Measurements from ENCODE around the gene PTGS1.

Gene PTGS1

DNA sequence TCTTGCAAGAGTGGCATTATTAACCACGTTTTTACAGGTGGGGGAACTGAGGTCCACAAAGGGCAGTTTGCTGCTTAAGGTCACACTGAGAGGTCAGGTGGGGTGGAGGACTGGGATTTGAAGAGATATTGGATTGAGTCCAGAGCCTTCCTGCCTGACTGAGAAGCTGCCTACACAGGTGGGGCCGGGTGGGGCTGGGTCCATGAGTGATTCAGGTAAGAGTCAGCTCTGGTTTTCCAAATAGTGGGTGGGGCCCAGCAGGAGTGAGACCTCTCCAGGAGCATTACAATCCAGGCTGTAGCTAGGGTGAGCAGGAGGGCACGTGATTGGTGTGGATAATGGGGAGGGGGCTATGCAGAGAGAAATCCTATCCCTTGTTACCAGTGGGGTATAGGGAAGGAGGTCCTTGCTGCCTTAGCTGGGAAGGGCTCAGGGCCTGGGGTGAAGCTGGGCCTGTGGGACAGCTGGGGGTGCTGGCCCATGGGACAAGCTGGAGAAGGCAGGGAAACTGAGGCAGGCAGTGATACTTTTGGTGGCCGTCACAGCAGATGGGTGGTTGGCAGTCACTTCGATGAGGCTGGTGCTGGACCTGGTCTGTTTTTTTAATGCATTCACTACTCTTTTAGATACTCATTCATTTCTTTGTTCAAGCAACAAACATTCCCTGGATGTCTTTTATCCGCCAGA, 2.9 kb upstream of the PTGS1 start:
- H3K4me1 ChIP-seq (ENCODE audit: control insufficient read depth, insufficient read depth, low read length): peaks cover 6% of the 10 kb centered on the region
- peaks cover 7% of the 10 kb centered on the region for H3K27me3 ChIP-seq (ENCODE audit: control insufficient read depth, insufficient read depth, low read length)
- H3K9ac ChIP-seq (ENCODE audit: low read length): no peak overlapping the region
- no peaks in the 10 kb centered on the region for H3K36me3 ChIP-seq (ENCODE audit: control insufficient read depth, insufficient read depth, low read length)
- no peaks in the 10 kb centered on the region for H3K9me3 ChIP-seq (ENCODE audit: control insufficient read depth, low read length)
- no peak overlapping the region for H3K4me3 ChIP-seq (ENCODE audit: low read length)

DNA sequence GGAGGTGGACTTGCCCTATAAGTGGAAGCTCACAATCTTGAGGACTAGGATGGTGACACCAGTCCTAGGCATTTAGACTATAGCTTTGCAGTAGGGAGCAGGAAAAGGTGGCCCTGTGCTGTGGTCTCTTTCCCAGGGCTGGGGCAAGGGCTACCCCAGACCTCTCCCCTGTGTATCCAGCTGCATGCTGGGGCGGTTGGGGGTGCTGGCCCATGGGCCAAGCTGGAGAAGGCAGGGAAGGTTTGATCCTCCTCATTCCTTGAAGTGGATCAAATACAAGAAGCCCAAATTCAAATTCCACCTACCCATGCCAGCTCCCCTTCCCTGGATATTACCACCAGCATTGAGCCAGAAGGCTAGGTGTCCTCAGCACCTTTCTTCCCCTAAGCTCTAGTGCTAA, 2.2 kb upstream of the PTGS1 start:
- Histone ChIP-seq H3K9me3 (ENCODE audit: control insufficient read depth, low read length) (no peaks in the 10 kb centered on the region), H3K9ac (ENCODE audit: low read length) (no peak overlapping the region), H3K27me3 (ENCODE audit: control insufficient read depth, insufficient read depth, low read length) (peaks cover 7% of the 10 kb centered on the region), H3K4me3 (ENCODE audit: low read length) (no peak overlapping the region), H3K36me3 (ENCODE audit: control insufficient read depth, insufficient read depth, low read length) (no peaks in the 10 kb centered on the region), H3K4me1 (ENCODE audit: control insufficient read depth, insufficient read depth, low read length) (peaks cover 6% of the 10 kb centered on the region)

DNA sequence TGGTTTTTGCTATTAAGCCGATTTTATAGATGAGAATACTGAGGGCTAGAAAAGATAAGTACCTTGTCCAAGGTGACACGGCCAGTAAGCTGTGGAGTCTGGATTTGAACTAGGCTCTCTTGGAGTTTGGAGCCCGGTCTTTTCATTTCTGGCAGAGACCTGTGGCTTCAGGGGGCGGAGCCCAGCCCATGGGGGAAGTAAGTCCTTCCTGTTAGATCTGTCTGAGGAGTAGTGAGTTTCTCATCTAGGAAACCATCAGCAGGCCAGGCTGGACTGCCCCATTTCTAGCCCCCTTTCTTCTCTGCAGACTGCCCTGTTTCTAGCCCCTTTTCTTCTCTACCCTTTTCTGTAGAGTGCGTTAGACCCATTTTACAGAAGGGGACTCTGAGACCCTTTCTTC, 521 bp upstream of the PTGS1 start:
- H3K4me1 ChIP-seq (ENCODE audit: control insufficient read depth, insufficient read depth, low read length): peaks cover 16% of the 10 kb centered on the region
- no peaks in the 10 kb centered on the region for H3K36me3 ChIP-seq (ENCODE audit: control insufficient read depth, insufficient read depth, low read length)
- no peaks in the 10 kb centered on the region for H3K9me3 ChIP-seq (ENCODE audit: control insufficient read depth, low read length)
- peak overlapping the region; percentile 42 for H3K9ac ChIP-seq (ENCODE audit: low read length)
- H3K27me3 ChIP-seq (ENCODE audit: control insufficient read depth, insufficient read depth, low read length): peaks cover 7% of the 10 kb centered on the region
- no peak overlapping the region for H3K4me3 ChIP-seq (ENCODE audit: low read length)

DNA sequence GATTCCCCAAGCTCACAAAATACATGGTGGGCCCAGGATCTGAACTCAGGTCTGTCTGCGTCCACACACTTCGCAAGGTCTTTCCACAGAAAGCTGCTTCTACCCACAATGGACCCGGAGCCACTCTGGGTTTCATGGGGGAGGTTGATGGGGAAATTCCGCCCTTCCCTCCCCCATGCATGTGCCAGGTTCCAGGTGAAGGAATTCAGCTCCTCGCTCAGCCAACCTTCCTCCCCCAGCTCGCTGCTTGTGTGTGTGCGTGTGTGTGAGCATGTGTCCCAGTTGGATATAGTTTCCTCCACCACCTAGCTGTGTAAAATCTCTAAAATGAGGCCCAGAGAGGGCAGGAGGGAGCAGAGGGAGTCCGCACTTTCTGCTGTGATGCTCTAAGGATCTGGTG, 1.0 kb downstream of the PTGS1 start:
- Histone ChIP-seq H3K4me3 (ENCODE audit: low read length) (no peak overlapping the region), H3K4me1 (ENCODE audit: control insufficient read depth, insufficient read depth, low read length) (peaks cover 31% of the 10 kb centered on the region), H3K9me3 (ENCODE audit: control insufficient read depth, low read length) (no peaks in the 10 kb centered on the region), H3K36me3 (ENCODE audit: control insufficient read depth, insufficient read depth, low read length) (no peaks in the 10 kb centered on the region), H3K9ac (ENCODE audit: low read length) (no peak overlapping the region), H3K27me3 (ENCODE audit: control insufficient read depth, insufficient read depth, low read length) (peaks cover 7% of the 10 kb centered on the region)

DNA sequence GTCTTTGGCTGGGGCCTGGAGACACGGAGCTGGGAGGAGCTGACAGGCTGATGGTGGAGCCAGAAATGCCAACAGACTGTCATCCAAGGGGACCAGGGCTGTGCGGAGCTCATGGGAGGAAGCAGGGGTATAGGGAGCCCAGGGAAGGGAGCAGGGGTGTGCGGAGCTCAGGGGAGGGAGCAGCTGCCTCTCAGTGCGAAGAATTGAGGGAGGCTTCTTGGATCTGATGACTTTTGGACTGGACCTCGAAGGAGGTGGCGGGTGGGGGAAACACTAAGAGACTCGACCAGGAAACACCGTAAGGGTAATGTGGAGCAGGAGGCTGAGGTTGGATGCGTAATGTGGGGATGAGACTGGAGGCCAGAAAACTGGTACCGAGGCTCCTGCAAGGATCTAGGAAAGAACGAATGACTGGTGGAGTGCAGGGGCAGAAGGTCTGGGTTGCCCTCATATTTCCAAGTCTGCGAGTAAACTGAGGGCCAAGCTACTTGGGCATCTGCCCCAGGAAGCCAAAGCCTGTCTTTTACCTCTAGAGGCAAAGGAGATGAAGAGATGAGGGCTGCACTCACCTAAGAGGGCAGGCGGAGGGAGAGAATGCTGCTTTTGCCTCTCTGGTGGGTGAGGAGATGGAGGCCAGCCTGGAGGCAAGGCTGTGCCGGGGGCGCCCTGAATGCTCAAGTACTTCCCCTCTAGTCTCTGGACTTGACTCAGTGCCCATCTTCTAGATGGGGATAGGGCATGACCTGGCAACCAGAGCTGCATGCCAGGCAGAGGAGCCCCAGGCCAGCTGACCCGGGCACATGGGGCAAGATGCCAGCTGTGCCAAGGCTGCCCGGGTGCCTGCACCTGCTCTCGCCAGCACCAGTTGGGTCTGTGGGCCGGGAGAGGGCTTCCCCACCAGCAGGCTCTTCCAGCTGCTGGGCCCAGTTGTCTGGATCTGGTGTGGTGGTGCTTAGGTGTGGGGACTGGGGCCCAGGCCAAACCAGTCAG, 2.3 kb downstream of the PTGS1 start:
- H3K27me3 ChIP-seq (ENCODE audit: control insufficient read depth, insufficient read depth, low read length): peaks cover 7% of the 10 kb centered on the region
- no peak overlapping the region for H3K4me3 ChIP-seq (ENCODE audit: low read length)
- peaks cover 40% of the 10 kb centered on the region for H3K4me1 ChIP-seq (ENCODE audit: control insufficient read depth, insufficient read depth, low read length)

DNA sequence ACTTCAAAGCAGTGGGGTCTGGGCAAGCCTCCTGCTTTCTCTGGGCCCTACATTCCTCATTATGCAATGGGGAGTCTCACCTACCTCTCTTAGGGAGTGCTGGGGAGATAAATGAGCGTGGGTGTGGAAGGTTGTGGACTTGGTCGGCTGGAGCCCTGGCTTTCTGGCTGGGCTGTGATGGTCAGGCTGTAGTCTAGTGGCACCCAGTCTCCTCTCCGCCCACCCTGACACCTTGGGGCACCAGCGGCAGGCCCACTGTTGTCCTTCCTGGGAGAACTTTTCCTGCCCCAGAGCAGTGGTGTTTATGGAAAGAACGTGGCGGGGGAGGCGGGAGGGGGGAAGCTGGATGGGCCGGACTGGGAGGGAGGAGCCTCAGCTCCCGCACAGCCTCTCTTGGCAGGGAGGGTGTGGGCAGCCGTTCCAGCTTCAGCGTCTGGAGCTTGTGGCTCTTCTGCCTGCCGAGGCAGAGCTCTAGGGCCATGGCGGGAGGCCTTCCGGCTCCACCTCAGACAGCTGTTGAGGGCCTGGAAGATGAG, 4.1 kb downstream of the PTGS1 start:
- H3K27me3 ChIP-seq (ENCODE audit: control insufficient read depth, insufficient read depth, low read length): peaks cover 7% of the 10 kb centered on the region
- H3K9me3 ChIP-seq (ENCODE audit: control insufficient read depth, low read length): peaks cover 6% of the 10 kb centered on the region
- peaks cover 40% of the 10 kb centered on the region for H3K4me1 ChIP-seq (ENCODE audit: control insufficient read depth, insufficient read depth, low read length)
- peak overlapping the region; percentile 38 for H3K9ac ChIP-seq (ENCODE audit: low read length)
- H3K4me3 ChIP-seq (ENCODE audit: low read length): no peak overlapping the region
- H3K36me3 ChIP-seq (ENCODE audit: control insufficient read depth, insufficient read depth, low read length): no peaks in the 10 kb centered on the region

More for the DNA sequence above, 2.3 kb downstream of the PTGS1 start:
- Histone ChIP-seq H3K9ac (ENCODE audit: low read length) (no peak overlapping the region), H3K9me3 (ENCODE audit: control insufficient read depth, low read length) (no peaks in the 10 kb centered on the region), H3K36me3 (ENCODE audit: control insufficient read depth, insufficient read depth, low read length) (no peaks in the 10 kb centered on the region)

DNA sequence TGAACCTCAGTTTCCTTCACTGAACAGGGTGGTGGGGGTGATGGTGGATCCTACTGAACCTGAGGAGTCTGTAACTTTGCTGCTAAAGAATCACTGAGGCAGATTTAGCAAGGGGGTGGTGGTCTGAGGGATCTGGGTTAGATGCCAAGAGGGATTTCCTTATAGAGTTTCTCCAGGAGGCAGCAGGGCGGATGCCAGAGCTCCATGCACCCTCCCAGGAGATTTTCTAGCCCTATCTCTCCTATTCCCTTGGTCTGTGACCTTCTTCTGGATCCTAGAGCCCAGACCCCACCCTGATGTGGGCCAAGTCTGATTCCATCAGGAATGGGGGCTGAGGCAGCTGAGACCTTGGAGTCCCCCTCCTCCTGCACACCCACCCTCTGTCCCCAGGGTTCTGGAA, 6.0 kb downstream of the PTGS1 start:
- H3K27me3 ChIP-seq (ENCODE audit: control insufficient read depth, insufficient read depth, low read length): no peaks in the 10 kb centered on the region
- H3K4me1 ChIP-seq (ENCODE audit: control insufficient read depth, insufficient read depth, low read length): peaks cover 34% of the 10 kb centered on the region
- no peak overlapping the region for H3K4me3 ChIP-seq (ENCODE audit: low read length)
- H3K9ac ChIP-seq (ENCODE audit: low read length): no peak overlapping the region
- H3K36me3 ChIP-seq (ENCODE audit: control insufficient read depth, insufficient read depth, low read length): no peaks in the 10 kb centered on the region
- peaks cover 6% of the 10 kb centered on the region for H3K9me3 ChIP-seq (ENCODE audit: control insufficient read depth, low read length)

DNA sequence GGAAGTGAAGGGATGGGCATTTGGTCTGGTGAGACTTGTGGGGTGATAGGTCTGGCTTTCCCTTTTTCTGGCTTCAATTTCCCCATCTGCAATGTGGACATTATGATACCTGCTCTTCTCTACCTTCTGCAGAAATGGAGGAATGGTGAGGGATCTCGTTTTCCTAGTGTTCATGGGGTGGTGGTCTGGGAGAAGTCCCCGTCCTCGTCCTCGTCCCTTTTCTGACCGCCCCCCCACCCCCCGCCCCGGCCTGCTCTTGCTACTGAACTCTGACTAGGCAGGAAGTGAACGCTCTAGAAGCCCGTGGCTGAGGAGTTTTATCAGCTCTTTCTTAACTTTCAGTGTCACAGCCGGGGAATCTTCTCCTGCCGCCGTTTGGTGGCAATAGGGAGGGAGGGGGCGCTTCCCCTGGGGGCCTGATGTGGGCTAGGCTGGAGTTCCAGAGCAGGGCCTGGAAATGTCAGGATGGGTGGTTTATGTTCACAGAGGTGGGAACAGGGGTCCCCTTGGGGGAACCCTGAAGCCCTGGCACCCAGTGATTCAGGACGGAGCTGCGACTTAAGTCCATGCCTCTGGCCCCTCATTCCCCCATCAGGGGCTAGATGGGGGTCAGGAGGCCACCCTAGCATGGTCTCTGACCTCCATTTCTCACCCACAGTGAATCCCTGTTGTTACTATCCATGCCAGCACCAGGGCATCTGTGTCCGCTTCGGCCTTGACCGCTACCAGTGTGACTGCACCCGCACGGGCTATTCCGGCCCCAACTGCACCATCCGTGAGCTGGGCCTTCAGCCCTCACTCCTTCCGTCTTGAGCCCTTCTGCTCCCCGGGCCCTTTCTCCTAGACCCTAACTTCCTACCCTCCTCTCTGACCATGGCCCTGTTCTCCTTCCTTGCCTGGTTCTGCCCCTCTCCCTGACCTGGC, 6.7 kb downstream of the PTGS1 start:
- Histone ChIP-seq H3K9ac (ENCODE audit: low read length) (no peak overlapping the region), H3K4me1 (ENCODE audit: control insufficient read depth, insufficient read depth, low read length) (peaks cover 34% of the 10 kb centered on the region), H3K4me3 (ENCODE audit: low read length) (no peak overlapping the region), H3K36me3 (ENCODE audit: control insufficient read depth, insufficient read depth, low read length) (no peaks in the 10 kb centered on the region), H3K9me3 (ENCODE audit: control insufficient read depth, low read length) (peaks cover 6% of the 10 kb centered on the region), H3K27me3 (ENCODE audit: control insufficient read depth, insufficient read depth, low read length) (no peaks in the 10 kb centered on the region)

DNA sequence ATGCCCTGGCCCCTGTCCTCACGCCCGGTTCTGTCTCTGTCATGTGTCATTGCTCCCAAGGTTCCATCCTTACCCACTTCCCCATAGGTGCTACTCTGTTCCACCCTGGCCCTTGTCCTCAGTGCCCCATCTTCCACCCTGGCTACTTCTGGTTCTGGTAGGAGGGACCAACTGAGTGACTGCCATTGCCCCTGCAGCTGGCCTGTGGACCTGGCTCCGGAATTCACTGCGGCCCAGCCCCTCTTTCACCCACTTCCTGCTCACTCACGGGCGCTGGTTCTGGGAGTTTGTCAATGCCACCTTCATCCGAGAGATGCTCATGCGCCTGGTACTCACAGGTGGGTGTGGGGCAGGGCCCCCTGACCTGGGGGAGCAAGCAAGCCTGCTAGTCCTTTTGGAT, 7.4 kb downstream of the PTGS1 start:
- Histone ChIP-seq H3K36me3 (ENCODE audit: control insufficient read depth, insufficient read depth, low read length) (no peaks in the 10 kb centered on the region), H3K4me1 (ENCODE audit: control insufficient read depth, insufficient read depth, low read length) (peaks cover 34% of the 10 kb centered on the region), H3K9me3 (ENCODE audit: control insufficient read depth, low read length) (peaks cover 6% of the 10 kb centered on the region), H3K27me3 (ENCODE audit: control insufficient read depth, insufficient read depth, low read length) (no peaks in the 10 kb centered on the region), H3K4me3 (ENCODE audit: low read length) (no peak overlapping the region), H3K9ac (ENCODE audit: low read length) (no peak overlapping the region)

DNA sequence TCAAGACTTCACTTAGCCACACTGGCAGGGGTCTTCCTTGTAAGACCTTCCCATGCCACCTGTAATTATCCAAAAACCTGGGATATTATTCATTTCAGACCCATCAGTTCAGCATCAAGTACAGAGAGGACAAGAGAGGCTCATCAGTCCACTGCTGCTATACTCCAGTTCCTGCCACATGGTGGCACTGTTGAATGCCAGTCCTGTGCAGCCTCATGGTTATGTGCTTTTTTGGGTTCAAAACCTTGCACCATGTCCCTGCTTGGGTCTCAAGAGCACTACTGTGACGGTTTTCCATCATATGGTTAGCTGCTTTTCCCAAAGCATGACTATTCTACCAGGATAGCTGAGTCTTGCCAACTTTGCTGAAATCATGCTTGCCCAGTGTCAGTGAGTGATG, 8.5 kb downstream of the PTGS1 start:
- Histone ChIP-seq H3K27me3 (ENCODE audit: control insufficient read depth, insufficient read depth, low read length) (no peaks in the 10 kb centered on the region), H3K4me1 (ENCODE audit: control insufficient read depth, insufficient read depth, low read length) (peaks cover 33% of the 10 kb centered on the region), H3K36me3 (ENCODE audit: control insufficient read depth, insufficient read depth, low read length) (no peaks in the 10 kb centered on the region), H3K4me3 (ENCODE audit: low read length) (no peak overlapping the region), H3K9me3 (ENCODE audit: control insufficient read depth, low read length) (peaks cover 6% of the 10 kb centered on the region), H3K9ac (ENCODE audit: low read length) (no peak overlapping the region)

DNA sequence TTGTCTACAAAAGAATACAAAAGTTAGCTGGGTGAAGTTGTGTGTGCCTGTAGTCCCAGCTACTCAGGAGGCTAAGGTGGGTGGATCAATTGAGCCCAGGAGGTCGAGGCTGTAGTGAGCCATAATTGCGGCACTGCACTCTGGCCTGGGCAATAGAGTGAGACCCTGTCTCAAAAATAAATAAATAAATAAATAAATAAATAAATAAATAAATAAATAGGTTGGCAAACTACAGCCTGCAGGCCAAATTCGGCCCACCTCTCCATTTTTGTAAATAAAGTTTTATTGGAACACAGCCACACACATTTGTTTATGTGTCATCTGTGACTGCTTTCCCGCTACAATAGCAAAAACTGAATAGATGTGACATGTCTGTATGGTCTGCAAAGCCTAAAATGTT, 9.5 kb downstream of the PTGS1 start:
- Histone ChIP-seq H3K27me3 (ENCODE audit: control insufficient read depth, insufficient read depth, low read length) (no peaks in the 10 kb centered on the region), H3K9ac (ENCODE audit: low read length) (no peak overlapping the region), H3K9me3 (ENCODE audit: control insufficient read depth, low read length) (peaks cover 6% of the 10 kb centered on the region), H3K4me1 (ENCODE audit: control insufficient read depth, insufficient read depth, low read length) (peaks cover 24% of the 10 kb centered on the region), H3K4me3 (ENCODE audit: low read length) (no peak overlapping the region), H3K36me3 (ENCODE audit: control insufficient read depth, insufficient read depth, low read length) (no peaks in the 10 kb centered on the region)

All from mucosa of stomach (tissue), 1 donor.